Activated CD4-positive, CD25-positive, alpha-beta regulatory T cell treated with anti-CD3 and anti-CD28 coated beads, Interleukin-2, amount 50 U/mL, for 16 hours (primary cell): Measurements from ENCODE around the gene KIF5C.
"Not testable (repeated sequence)": the region's sequence is repeated elsewhere in the genome, so short reads cannot be mapped to it uniquely, and the experiment has no call there.

Experiments used
- DNase-seq: peaks from one replicate; pipeline ENCODE4 v3.0.0-alpha.2; 2020; ENCODE audit warnings: low read depth, low spot score

Gene KIF5C

DNA sequence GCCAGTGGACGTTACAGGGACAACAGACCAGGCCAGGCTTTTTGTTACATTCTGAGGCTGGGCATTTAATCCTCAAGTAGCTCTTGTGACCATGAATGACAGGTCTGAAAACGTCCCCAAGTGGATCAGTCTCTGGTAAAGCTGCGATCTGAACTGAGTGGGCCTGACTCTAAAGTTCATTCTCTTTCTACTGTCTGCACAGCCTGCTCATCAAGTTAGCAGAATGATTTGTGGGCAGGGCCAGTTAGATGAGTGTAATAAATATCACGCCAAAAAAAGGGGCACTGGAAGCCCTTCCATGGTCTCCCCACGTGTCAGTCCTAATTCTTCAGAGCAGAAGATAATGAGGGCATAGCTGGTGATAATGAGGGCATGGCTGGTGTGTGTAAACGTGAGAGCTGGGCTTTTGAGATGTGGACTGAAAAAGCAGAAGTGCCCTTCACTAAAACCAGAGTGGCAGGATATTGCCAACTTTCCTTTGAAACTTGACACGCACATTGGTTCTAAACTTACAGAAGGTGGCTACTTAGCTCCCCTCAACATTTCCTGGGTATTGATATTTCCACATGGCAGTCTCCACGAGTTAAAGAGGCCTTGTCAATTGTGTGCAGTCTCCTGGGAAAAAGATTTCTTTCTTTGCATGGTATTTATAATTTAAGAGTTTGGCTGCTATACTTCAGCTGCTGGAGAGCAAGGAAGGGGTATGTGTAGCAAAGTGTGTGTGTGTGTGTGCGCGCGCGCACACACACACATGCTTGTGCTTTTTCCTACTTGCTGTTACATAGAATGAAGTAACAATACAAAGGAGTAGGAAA, 90.8 kb downstream of the KIF5C start:
- no peak for DNase-seq

- DNase-seq: no peak
Measured at GRCh38 chr2:148966438-148966758, 91.4 kb downstream of the KIF5C start.

DNA sequence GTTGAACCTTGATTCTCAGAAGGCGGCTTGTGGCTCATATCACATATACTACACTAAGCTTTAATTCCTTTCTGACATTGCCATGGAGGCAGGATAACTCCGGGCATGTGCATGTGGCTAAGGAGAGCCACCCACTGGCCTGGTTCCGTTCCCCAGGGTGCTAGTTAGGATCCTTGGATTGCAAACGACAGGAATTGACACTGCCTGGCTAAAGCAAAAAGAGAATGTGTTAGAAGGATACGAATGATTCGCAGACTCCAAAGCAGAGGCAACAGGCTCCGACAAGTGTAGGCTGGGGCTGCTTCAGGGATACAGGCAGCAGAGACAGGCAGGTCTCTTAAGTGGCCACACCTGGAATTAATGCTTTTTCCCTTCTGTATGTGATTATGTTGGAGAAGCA, 92.0 kb downstream of the KIF5C start:
- no peak for DNase-seq

GRCh38 chr2:148967578-148967977, 92.6 kb downstream of the KIF5C start:
- no peak for DNase-seq

DNA sequence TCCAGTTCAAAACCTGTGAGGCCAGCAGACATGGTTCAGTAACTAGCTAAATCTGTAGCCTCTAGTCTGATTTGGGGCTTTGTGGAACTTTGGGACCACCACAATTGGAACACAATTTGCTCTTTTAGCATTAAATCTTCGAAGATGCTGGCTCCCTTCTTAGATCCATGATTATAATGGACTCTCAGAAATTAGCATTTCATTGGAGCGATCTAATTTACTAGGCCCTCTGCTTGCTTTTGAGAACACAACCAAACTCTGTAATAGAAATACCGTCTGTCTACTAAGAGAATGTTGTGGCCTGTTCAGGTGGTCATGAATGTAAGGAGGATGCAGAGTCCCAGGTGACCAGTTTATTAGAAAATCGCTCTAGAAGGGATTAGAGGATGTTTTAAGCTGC, 93.3 kb downstream of the KIF5C start:
- DNase-seq: no peak

DNA sequence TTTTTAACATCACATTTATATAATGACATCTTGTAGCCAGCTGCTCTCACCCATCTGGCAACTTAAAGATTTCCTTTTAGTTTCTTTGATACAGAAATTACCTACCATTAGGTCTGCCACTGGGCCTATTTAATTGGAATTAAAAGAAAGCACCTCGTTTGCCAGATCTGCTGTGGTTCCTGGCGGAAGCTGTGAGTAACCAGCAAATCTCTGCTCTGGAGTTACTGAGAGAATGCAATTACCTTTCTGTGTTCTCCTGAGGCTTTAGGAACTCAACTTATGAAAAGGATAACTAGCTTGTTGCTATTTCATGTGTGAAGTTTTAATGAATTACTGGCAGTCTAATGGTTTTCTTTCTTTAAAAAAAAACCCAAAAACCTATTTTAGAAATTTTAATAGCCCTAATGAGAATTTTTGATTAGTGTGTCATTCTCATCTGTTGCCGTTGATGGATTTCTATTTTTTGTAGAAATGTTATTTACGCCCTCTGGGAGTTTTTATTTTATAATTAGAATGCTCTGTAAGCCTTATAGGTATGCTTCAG, 93.8 kb downstream of the KIF5C start:
- DNase-seq: no peak

DNA sequence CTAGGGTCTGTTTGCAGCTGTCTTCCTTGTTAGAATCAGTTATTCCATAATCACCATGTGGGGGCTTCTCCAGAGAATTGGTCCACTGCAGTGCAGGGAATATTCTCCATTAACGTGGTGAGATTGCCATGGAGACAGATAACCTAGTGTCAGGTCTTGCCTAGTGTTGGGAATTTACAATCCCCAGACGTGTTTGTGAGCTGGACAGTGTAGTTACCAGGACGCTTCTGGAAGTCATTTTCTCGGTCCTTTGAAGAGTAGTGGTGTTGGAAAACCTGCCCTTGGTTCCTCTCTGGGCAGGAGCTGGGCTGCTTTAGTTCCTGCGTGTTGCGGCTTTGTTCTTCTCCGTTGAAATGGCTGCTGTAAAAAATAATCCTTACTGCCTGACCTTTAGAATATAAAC, 94.6 kb downstream of the KIF5C start:
- DNase-seq: no peak

GRCh38 chr2:148970385-148970784, 95.4 kb downstream of the KIF5C start:
- DNase-seq: no peak

DNA sequence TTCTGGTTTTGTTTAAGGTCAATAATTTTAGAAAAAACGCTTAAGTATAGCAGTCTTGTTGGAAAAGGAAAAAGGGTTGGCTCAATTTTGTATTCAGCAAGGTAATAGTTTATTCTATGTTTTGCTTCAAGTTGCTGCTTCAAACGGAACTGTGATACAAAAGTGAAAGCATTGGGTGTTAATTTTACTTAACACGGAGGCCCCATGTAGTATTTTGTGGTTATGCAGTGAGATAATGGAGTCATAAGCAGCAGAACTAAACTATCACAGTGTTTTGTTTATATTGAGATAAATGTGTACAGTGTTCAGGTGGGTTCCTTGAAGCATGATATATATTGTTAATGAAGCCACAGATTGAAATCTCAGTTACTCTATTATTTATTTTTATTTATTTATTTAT, 96.5 kb downstream of the KIF5C start:
- DNase-seq: no peak

- no peak for DNase-seq
Measured at GRCh38 chr2:148974095-148974494, 99.1 kb downstream of the KIF5C start.

DNA sequence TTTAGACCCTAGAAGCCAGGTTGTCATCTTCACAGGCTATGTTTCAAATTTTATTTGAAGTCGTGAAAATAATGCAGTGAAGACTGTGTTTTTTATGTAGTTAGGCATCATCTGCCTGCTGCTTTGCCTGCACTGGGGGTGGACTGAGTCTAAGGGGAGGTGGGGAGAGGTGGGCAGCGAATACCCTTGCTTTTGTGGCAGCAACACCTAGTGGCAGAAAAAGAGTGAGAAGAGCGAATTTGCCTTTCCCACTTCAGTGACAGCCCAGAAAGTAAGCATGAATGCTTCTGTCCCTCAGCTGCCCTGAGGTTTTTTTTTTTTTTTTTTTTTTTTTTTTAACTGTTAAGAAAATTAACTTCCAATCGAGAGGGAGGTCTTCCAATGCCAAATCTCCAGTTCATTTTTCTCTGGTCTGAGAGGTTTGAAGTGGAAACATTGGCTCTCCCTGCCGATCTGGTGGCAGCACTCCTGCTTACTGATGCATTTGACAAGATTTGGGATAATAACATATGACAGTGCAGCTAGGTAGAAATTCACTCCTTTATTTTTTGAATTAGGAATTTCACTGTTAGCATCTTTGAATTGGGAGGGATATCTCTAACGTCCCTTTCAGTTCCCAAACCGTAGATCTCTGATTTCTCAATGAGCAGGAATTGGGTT, 103.1 kb downstream of the KIF5C start:
- no peak for DNase-seq

GRCh38 chr2:148978706-148979105, 103.7 kb downstream of the KIF5C start:
- no peak for DNase-seq

DNA sequence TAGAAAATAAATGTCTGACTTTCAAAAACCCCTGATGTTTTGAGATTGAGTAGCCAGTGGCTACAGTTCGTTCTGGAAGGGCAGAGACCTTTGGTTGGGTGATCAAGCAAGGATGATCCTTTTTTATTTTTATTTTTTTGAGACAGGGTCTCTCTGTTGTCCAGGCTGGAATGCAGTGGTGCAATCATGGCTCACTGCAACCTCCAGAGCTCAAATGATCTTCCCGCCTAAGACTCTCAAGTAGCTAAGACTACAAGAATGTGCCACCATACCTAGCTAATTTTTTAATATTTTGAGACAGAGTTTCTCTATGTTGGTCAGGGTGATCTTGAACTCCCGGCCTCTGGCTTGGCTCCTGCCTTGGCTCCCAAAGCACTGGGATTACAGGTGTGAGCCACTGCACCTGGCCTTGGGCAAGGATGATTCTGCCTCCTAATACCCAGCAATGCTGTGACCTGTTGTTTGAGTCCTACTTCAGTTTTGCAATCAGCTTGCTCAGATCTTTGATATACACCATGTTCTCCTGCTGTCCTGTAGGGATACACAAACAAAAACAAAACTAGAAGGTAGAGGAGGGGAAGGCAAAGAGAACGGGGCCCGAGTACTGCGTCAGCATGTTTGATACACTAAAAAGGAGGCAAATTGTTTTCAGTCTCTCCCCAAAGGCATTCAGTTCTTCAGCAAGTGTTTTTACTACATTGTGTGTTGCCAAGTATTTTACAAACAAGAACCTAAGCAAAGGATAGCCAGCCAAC, 104.3 kb downstream of the KIF5C start:
- DNase-seq: no peak

- DNase-seq: no peak
Measured at GRCh38 chr2:148979919-148980277, 104.9 kb downstream of the KIF5C start.

DNA sequence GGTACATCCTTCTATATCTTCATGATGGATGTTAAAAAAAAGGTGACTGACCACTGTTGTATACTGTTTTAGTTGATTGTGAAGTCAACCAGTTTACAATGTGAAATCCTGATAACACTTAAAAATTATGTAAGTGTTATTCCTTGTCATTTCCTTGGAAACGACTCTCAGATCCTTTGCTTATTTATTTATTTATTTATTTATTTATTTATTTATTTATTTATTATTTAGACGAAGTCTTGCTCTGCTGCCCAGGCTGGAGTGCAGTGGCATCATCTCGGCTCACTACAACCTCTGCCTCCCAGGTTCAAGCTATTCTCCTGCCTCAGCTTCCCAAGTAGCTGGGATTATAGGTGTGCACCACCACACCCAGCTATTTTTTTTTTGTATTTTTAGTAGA, 105.5 kb downstream of the KIF5C start:
- not testable (repeated sequence) for DNase-seq

GRCh38 chr2:148981324-148981723, 106.3 kb downstream of the KIF5C start:
- DNase-seq: no peak

DNA sequence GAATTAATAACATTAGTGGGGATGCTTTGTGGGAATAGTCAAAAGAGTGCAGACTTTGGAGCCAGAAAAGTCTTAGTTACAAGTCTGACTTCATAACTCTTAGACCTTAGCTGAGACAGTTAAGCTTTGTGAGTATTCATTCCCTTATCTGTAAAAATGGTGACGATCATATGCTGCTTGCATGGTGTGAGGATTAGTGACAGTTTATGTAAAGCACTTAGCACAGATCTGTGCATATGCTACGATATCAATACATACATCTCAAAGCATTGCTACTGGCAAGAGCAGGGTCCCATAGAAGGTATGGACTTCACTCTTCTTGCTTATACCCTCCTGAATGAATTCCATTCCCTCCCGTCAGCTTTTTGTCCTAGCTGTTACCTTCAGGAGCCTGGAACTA, 106.8 kb downstream of the KIF5C start:
- no peak for DNase-seq

- no peak for DNase-seq
Measured at GRCh38 chr2:148982282-148982681, 107.3 kb downstream of the KIF5C start.

DNA sequence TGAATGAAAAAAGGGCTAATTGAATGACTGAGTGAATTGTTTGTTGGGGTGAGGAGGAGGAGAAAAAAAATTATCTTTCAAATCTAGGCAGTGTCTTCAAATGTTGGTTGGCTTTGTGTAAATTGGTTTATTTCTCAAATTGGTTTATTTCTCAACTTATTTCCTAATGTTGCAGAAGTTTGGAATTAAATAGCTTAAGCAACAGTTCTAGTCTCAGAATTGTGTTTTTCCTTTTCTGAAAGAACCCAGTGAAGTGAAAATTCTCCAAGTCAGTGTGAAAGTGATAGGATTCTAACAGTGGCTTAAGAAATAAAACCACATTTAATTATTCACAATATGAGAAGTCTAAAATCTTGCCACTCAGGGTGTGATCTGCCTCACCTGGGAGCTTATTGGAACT, 108.9 kb downstream of the KIF5C start:
- no peak for DNase-seq

DNA sequence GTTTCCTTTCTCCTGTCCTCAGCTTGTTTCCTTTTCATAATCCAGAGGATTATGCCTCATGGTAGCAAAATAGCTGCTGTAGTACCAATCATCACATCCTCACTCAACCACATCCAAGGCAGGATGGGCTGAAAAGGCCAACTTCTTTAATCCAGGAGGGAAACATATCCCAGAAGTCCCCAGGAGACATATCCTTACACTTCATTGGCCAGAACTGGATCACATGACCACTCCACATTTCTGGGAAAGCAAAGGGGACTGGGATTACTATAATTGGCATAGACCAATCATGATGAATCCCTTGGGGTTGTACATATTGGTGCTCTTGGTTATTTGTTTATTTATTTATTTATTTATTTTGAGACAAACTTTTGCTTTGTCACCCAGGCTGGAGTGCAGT, 109.4 kb downstream of the KIF5C start:
- DNase-seq: no peak

GRCh38 chr2:148987286-148987685, 112.3 kb downstream of the KIF5C start:
- DNase-seq: no peak

- no peak for DNase-seq
Measured at GRCh38 chr2:148988337-148988736, 113.3 kb downstream of the KIF5C start.
